GM19324 (cell line): Measurements from ENCODE around the gene LSM12.
"Not testable (repeated sequence)": the region's sequence is repeated elsewhere in the genome, so short reads cannot be mapped to it uniquely, and the experiment has no call there.

ENCODE experiments used
- ATAC-seq: cut with Tn5 transposase; IDR thresholded peaks from one replicate; pipeline ENCODE4 v1.9.1; 2021; ENCODE audit warnings: mild to moderate bottlenecking, moderate library complexity; ENCODE audit not compliant: unreplicated experiment, low FRiP score

The LSM12 gene

DNA sequence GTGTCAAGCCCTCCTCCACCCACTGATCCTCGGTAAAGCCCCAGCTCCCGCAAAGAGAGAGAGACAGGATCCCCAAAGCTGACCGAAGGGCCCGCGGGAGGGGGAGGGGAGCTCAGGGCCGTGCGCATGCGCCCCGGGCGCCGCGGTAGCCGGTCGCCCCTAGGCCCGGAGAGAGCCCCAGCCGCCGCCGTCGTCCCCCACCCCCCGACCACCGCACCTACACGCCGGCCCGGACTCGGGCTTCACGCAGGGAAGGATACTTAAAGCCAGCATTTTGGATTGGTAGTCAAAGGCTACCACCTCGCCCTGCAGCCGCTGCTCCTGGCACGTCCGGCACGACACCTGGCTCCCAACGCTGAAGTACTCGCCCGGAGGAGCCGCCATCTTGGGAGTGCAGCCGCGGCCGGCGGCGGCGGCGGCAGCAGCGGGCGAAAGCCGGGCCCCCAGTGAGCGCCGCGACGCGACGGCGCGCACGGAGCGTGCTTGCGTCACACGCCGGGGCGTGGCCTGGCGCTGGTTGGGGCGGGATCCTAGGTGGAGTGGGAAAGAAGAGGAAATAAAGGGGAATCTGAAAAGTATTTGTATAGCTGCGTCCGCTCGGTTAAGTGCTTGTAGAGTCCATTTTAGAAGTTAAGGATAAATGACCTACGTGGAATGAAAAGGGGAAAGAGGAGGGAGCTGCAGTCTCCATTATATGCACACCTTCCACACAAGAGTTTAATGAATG lies at the start of gene LSM12:
TSS of gene LSM12 (minus strand) at position 468 of the 727 bp plus-strand sequence. CDS start at position 384, 84 bp downstream.
- ATAC-seq: peak; percentile 70

DNA sequence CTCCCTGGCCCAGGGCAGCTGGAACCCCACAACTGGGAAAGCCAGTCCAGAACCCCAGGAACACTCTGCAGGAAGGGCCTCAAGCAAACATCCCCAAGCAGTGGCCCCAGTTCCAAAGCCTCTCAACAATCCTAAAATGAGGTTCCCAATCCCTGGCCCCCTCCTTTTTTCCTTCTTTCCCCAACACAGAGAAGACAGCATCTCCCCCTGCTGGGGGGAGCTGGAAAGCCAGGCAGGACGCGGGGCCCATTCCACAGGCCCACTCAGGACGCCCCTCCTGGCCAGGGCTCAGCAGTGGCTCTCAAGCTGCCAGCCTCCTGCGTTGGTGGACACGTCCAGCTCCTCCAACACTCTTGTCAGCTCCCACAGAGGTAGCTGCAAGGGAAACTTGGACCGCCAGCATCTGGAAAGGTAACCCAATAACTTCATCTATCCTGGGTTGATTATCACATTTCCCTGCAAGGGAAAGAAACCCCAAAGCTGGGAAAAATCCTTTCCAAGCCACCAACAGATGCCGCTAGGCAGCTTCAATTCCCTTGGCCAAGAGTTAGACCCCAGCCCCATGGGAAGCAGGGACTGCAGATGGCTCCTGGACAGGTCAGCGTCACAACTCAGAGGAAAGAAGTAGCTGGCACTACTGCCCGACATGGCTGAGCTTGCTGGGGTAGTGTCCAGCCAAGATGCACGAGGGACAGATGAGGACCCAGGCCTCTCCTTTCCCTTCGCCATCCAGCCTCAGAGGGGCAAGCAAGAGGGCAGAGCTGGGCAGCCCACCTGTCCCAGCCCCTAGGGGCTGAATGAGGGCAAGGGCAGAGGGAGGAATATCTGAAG lies 49.3 kb upstream of the LSM12 start:
- no peak for ATAC-seq

DNA sequence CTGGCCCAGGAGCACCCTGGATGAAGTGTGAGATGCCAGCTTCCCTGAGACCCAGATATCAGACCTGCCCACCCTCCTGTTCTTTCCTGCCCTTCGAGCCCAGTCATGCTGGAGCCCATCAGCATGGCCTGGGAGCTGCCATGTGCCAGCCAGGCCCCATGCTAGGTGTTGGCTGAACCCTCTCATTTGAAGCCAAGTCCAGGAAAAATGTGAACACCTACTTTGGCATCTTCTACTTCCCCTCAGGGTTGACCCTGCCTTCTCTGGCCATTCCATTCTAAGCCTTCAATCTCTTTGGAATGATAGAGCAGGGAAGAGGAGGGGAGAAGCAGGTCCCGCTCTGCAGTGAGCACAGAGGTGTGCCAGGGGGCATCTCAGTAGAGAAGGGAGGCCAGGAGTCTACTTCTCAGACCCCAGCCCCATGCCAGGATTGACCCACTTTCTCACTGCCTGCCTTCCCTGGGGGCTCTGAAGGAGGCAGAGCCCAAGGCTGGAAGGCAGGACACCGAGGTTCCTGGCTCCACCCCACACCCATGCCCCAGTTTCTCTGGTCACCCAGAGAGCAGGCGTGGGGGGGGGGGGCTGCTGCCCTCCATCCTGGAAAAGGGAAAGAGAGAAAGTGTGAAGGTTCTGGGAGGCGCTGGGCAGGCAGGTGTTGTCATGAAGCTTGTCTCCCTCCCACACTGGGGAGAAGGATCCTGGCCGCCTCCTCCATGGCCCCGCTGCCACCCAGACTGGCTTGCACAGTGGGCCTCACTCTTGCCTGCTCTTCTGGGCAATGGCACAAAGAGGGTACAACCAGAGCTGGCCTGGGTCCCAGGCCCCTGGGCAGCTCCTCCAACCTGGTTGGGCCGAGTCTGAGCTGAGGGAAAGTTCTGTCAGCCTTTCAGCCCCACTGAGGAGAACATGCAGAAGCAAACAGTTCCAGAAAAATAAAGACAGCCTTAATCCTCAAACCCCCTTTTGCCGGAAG lies 47.7 kb upstream of the LSM12 start:
- ATAC-seq: no peak

DNA sequence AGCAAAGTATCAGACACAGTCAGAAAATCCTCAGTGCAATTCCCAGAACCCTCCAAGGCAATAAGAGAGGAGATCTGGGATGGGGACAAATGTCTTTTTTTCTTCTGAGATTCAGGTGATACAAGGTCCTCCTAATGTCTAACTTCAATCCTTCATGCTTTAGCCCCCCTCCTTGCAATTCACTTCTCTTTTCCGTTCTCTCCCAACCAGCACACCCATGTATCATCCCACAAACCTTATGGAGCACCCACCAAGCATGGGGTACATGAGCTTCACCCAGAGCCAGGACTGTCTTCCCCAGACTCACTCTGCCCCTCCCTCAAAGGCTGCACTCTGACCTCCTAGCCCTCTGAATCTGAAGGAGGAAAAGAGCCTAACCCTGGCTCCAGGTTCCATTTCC lies 46.9 kb upstream of the LSM12 start:
- no peak for ATAC-seq

DNA sequence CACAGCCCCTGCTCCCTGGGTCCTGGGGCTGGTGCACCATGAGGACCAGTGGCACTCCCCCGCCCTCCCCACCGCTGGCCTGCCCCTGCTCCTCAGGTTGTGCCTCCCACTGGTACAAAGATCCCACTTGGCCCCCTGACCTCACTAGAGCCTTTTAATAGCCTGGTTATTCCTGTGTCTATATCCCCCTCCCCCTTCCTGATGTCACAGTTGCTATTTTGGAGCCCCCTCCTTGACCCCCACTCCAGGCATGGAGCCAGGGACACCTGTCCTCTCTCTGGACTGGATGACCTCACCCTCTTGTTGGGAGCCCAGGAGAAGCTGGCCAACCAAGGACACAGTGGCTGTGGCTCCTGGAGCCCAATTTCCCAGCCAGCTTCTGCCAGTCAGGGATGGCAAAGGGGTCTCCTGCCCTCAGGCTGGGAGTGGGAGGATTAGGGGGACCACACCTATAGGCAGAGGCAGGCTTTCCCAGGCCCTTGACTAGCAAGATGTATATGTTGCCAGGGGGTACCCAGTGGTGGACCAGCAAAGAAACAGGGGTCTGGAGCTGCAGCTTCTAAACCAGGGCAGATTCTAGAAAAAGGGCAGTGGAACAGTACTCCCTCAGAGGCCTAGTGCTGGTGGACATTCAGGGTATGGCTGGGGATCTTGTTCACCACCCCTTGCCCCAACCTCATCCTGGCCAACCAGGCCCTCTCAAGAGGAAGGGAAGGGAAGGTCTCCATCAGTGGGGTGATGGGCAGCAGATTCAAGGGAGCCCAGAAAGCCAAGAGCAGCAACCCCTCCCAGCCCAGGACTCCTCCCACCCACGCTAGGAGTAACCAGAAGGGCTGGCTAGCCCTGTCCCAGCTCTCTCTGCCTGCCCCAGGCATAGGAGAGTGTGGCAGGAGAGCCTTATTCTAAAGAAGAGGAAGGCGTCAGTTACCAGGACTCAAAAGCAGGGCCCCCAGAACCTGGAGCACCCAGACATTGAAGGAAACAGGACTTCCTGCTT lies 46.1 kb upstream of the LSM12 start:
- ATAC-seq: no peak

DNA sequence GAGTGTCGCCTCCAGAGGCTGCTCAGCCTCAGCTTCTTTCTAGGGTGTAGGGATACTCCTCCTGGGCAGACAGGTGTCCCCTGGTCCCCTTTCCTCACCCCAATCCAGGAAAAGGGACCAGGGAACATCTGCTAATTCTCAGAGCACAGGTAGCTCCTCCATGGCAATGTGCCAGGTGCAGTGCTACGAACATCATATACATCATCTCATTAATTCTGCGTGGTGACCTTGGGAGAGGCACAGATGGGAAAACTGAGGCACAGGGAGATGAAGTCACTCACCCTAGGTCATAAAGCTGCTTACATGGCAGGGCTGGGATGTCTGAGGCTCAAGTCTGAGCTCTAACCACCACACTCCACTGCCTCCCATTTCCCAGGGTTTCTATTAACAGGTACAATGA lies 45.3 kb upstream of the LSM12 start:
- no peak for ATAC-seq

DNA sequence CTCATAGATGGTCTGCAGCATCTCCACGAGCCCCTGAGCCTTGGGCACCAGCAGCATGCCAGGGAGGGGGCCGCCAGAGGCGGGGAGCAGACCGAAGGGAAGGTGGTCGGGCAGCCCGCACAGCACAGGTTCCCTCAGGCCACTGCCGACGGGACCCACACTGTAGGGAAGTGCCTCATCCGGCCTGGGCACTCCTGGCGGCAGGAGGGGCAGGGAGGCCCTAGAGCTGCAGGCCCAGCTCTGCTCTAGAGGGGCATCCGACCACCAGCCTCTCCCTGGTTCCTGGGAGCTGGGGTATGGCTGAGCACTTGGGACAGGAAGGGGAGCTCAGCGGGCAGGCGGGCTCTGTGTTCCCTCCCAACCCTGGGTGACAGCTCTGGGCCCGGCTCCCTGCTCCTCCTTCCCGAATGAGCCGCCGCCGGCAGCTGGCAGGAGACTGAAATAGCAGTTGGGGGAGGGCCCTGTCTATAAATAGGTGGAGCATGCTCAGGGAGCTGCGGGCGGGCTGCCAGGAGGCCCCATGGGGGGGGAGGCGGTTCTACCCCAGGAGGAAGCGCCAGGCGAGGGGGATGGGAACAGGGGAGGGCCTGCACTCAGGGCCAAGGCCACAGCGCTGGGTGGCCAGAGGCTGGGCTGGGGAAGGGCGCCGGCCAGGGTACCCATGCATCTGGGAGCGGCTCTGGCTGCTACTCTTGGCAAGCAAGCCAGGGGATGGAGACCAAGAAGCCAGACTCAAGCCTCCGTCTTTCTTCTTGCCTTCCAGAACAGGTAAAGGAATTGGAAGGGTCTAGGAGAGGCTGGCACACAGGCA lies 44.6 kb upstream of the LSM12 start:
- ATAC-seq: no peak

DNA sequence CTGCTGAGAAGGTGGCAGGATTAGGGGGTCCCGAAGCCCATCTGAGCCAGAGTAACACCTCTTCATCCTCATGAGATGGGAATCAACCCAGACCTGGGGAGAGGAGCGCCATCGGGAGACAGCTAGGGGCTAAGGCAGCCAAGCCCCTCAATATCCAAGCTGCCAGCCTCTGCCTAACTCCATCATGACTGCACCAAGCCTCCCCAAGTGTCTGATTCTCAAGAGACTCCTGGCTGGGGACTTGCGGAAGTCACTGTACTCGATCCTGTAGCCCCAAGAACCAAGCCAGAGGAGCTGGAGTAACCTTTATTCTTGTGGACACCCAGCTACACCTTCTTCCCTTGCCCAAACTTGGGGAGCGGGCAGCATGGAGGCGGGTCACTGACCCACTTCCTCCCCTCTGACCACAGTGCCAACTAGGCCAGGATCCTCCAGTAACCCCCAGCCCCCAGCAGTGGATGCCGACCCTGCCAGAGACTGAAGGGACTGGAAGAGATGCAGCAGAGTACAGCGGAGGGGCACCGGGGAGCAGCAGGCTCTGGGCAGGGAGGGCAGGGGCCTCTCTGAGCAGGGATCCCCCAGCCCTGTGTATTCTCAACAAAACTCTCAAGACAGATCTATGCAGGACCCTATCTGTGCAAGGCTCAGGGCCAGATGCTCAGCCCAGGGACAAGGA lies 43.7 kb upstream of the LSM12 start:
- no peak for ATAC-seq

DNA sequence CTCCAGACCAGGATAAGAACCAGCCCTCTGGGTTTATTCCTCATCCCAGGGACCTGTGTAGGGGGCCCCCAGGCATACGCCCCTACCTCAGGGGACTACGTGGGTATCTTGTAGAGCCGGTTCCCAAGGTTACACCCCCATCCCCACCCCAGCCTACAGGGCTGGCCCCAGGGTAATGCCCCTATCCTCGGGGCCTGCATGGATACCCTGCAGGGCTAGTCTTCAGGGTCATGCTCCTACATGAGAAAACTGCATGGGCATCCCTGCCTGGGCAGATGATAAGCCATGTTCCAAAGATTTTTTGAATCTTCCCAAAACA lies 42.8 kb upstream of the LSM12 start:
- no peak for ATAC-seq

DNA sequence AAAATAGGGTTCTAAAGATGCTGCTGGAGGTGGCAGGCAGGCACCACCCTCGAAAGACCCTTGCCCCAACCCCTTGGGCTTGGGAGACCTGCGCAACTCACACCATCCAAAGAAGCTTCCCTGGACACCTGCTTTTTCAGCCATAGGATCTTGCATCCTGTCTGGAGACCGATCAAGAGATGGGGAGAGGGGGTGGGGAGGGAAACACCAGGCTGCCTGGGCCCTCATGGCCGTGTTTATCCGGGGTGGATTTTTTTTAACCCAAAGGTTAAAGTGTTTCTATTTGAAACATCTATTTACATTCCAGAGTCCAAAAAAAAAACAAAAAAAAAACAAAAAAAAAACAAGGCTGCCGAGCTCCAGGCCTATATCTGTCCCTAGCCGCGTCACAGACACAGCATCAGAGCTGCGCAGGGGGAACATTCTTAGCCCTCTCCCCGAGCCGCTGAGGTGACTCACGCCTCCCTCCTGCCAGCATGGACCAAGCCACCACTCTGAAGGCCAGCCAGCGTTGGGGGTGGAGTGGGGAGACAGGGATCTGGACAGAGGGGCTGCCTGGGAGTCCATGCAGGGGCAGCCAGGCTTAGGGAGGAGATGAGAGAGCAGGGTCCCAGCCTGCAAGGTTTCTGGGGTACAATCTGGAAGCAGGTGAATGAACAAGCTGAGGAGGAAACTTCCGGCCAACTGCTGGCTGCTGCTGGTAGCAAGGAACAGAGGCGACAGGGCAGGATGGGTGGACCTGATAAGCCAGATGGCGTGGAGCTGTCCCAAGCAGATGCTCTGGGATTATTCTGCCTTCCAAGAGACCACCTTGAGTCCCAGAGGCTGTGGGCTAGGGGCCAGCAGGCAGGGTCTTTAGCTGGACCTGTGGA lies 42.2 kb upstream of the LSM12 start:
- ATAC-seq: no peak

DNA sequence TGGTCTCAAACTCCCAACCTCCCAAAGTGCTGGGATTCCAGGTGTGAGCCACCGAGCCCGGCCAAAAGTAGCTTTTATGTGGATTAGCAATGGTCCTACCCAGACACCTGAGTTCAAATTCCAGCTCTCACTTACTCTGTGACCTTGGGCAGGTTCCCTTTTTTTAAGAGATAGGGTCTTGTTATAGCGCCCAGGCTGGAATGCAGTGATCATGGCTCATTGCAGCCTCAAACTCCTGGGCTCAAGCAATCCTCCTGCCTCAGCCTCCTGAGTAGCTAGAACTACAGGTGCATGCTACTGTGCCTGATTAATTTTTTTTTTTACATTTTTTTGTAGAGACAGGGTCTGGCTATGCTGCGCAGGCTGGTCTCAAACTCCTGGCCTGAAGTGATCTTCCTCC lies 40.3 kb upstream of the LSM12 start:
- ATAC-seq: no peak

DNA sequence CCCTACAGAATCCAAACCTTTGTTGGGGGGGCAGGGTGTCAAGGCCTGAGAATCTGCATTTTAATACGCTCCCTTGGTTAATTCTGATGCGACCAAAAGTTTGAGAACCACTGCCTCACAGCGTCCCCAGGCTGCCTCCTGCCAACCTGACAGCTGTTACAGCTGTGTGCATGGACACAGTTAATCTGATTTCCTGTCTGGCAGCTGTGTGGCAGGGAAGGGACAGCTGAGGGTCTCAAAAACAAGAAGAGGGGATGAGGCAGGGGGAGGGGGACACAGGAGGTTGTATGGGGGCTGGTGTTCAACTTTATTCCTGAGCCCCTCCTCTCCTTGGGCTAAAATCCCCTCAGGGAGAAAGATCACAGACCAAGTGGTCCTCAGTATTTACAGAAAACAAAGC lies 39.5 kb upstream of the LSM12 start:
- ATAC-seq: no peak

DNA sequence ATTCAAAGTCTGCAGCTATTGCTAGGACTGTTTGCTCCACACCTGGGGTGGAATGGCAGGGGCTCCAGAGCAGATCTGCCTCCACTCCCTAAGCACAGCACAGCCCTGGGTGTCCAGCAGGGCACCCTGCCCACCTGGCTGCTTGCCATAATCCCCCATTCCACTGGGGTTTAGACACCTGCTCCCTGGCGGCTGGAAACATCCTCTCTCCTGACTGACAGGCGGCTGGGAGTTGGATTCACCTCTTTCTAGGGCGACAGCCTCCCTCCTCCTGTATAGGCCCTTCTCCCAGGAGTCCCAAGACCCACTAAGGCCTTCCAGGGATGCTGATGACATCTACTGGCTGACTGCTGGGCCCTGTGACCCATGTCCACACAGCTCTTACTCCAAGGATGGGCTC lies 39.0 kb upstream of the LSM12 start:
- no peak for ATAC-seq

DNA sequence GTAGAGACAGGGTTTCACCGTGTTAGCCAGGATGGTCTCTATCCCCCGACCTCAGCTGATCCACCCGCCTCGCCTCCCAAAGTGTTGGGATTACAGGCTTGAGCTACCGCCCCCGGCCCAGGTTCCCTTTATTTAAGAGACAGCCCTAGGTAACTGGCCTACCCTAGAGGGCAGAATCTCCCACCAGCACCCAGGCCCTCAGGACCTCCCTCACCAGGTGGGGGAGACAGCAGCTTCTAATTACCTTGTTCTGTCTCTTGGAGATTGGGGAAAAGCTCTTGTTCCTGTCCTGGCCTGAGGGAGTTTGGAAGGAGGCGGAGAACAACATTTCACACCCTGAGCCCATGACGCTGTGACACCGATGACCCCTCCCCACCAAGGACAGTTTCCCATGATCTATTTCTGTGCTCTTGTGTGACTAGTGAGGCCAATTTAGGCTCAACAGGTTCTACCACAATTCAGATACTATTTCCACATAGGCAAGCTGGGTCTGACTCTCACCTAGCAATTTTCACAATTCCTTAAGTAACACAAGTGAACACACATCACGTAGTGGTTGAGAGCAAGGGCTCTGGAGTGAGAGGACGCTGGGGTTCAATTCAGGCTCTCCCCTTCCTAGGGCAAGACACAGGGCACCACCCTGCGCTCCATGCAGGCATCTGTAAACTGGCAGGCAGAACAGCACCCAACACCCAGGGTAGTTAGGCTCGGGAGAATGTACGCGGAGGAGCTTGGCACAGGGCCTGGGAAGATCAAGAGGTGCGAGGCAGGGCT lies 36.6 kb upstream of the LSM12 start:
- ATAC-seq: no peak

DNA sequence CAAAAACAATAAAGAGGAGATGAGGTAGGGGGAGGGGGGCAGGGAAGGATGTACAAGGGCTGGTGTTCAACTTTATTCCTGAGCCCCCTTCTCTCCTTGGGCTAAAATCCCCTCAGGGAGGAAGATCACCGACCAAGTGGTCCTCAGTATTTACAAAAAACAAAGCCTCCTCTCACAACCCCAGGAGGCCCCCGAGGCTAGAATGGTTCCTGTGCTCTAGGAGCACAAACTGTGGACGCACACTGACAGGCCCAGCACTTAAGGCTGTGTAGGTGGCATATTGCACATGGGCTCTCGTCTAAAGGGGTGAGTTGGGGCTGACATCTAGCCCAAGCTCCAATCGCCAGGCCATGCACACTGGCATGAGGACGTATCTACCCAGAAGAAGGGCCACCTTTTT lies 35.4 kb upstream of the LSM12 start:
- not testable (repeated sequence) for ATAC-seq

DNA sequence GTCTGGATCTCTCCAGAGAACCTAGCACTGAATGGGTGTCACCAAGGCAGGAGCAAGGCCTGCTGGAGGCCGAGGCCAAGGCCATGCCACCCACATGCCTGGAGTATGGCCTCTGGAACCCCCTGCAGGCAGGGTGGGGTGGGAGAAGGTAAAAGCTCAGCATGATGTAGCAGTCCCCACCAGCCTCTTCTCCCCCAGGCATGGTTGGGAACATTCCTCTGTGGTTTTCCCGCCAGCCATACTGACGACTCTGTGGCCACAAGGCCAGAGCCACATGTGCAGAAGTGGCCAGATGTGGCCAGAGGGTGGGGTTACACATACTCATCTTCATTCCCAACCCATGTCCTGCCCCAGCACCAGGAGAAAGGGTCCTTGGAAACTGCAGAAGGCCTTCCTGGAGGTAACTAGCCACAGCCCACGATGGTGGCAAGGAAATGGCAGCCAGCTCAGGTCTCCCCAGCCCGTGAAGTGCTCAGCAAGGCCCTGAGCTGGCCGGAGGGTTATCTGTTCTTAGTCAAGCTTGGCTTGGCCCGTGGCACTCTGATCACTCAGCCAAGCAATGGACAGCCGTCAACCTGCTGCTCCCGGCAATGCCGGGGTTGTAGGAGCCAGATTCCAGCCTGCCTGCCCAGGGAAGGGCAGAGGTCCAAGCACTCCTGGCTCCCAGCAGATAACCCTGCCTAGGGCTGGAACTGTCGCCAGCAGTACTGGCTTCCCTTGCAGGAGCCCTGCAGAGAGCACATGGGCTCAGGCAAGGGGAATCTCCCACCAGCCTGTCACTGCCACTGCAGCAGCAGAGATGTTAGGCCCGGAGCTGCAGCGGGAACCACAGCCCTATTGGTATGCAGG lies 30.9 kb upstream of the LSM12 start:
- no peak for ATAC-seq
